Stimulated activated CD4-positive, alpha-beta T cell treated with anti-CD3 and anti-CD28 coated beads, Interleukin-4, amount 100 ng/mL, for 48 hours (primary cell): ENCODE data around the gene IL17RB.
A peak's percentile ranks its signal among the peaks of the same experiment; 100 is the strongest.

Experiments
- DNase-seq, 2 donors: peaks; one replicate each; pipeline ENCODE4 v3.0.0-alpha.2; 2020; ENCODE audit warnings: low read depth in 2 of 2

The IL17RB gene, protein sequence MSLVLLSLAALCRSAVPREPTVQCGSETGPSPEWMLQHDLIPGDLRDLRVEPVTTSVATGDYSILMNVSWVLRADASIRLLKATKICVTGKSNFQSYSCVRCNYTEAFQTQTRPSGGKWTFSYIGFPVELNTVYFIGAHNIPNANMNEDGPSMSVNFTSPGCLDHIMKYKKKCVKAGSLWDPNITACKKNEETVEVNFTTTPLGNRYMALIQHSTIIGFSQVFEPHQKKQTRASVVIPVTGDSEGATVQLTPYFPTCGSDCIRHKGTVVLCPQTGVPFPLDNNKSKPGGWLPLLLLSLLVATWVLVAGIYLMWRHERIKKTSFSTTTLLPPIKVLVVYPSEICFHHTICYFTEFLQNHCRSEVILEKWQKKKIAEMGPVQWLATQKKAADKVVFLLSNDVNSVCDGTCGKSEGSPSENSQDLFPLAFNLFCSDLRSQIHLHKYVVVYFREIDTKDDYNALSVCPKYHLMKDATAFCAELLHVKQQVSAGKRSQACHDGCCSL

DNA sequence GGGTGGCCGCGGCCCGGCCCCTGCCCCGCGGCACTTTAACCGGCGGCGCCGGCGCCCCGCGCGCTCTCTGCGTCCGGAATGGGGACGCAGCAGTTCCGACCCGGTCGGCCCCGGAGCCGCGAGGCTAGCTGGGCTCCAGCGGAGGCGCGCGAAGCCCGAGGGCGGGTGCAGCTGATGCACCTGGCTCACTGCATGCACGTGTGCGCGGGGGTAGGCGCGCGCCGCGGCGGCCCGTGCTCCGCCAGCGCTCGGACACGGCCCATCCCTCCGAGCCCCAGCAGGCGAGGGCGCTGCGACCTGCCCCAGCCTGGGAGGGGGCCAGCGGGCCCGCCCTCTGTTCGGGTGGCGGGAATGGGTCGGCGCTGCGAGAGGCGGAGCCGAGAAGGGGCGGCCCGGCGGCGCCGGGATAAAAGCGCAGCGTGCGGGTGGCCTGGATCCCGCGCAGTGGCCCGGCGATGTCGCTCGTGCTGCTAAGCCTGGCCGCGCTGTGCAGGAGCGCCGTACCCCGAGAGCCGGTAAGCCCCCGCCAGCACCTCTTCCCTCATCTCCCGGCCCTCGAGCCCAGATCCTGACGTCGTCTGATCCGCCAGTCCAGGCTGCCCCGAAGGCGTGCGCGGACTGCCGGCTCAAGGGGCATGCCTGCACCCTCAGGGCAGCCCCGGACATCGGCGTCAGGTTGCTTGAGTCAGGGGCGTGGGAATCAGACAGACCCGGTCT, at the start of gene IL17RB, which contains the start of gene CHDH:
Gene IL17RB (plus strand): TSS at position 435 of the 717 bp plus-strand sequence. CDS start 21 bp downstream, at position 456.
Gene CHDH (minus strand): TSS at position 286 of the 717 bp plus-strand sequence. CDS start 22,411 bp downstream, outside the sequence.
- peak; percentile 12 to 19 for DNase-seq

DNA sequence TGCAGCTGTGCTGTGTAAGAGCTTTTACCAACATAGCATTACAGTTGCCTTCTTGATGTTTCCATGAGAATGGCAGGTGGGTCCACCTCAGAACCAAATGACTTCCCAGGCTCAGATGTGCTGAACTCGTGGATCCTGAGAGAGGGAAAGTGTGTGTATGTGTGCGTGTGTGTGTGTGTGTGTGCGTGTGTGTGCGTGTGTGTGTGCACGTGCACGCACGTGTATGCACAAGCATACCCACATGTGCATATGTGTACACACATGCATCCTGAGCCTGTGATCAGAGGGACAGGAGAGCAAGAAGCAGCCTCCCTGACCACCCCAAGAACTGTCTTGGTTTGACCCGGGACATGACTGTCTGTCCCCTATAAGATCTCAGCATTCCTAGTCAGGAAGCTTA, 48.2 kb upstream of the IL17RB start:
- no peak for DNase-seq

DNA sequence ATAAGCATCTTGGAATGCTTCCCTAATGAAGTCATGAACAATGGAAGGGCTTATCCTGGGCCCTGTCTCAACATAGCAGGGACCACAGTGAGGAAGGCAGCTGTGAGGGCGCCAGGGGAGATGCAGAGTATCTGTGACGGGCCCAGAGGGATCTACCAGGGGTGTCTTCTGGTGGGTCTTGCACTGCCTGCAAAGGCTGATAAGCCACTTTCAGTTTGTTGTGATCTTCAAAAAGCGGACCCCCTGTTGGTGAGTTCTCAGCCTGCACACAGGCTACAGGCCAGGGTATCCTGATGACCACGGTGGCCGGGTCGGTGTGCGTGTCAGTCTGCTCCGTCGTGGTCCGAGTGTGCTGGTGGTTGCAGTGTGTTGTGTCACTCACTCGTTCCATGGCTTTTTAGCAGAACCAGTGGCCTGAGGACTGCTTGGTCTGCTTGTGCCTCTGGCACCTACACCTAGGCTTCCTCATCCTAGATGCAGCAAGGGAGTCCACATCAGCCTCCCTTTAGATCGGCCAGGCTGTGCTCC, 47.0 kb upstream of the IL17RB start:
- DNase-seq = no peak

DNA sequence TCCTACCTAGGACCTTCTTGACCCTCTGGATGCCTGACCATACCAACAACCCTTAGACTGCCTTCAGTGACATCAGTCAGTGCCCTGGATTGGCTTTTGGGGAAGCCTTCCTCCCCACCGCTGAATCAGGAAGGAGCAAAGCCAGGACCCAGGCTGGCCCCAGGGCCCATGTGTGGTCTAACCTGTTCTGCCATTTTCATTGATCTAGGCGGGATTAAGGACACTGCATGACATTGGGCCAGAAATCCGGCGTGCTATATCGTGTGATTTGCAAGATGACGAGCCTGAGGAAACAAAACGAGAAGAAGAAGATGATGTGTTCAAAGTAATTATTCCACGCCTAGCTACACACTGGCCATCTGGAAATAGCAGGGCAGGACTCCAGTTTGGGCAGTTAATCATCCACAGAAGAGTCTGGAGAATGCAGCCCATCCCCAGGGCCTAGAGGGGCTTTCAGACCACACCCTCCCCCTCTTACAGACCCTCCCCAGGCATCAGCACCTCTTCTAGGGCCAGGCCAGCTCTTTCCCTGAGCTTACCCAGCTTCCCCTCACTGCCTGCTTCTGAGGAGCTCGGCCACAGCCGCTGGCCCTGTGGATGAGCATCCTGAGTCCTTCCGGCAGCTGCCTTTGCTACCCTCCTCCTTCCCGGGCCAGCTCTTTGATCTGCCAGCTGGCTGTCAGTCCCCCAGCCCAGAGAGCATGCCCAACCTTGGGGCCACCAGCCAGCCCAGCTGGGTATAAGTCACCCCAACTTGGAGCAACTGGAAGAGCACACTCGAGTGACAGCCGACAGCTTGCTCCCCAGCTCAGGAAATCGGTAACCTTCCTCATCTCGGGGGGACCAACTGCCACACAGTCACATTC, 46.1 kb upstream of the IL17RB start:
- no peak for DNase-seq

DNA sequence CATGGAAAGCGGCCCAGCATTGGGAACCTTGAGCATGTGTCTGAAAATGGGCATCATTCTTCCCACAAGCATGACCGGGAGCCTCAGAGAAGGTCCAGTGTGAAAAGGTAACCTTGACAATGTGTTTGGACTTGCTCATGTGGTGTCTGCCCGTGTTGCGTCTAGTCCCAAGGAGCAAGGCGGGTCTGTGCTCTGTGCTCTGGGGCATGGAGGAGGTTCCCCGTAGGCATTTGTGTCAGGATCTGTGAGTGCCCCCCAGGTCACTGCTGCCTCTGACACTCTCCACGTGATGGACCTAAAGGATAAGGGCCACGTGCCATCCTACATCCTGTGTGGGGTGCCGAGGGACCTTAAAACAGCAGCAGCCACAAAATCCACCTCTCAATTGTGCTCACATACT, 45.0 kb upstream of the IL17RB start:
- DNase-seq = no peak

DNA sequence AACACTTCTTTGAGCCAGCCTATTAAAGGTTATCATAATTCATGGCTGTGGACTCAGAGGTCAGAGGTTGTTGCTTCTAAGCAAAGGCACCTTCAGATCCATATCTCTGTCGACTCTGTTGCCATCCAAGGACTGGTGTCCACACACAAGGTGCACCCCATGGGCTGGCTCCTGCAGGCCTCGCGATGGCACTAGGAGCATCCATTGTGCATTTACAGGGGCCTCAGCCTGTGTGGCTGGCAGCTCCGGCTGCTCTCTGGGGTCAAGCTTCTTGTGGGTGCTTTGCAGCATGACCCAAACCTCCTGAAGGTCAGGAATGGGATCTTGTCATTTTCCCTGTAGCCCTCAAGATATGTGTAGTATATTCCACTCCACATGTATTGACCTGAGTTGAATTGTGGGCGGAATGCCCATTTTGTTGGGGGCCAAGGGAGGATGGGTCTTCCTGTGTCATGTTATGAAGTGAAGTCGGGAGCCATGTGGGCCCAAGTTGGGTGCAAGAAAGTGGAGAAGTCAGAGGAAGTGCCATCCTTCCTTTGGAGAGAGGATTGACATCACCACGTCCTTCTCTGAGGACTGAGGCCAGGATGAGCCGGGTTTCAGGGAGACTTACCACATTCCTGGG, 44.0 kb upstream of the IL17RB start:
- DNase-seq = no peak

DNA sequence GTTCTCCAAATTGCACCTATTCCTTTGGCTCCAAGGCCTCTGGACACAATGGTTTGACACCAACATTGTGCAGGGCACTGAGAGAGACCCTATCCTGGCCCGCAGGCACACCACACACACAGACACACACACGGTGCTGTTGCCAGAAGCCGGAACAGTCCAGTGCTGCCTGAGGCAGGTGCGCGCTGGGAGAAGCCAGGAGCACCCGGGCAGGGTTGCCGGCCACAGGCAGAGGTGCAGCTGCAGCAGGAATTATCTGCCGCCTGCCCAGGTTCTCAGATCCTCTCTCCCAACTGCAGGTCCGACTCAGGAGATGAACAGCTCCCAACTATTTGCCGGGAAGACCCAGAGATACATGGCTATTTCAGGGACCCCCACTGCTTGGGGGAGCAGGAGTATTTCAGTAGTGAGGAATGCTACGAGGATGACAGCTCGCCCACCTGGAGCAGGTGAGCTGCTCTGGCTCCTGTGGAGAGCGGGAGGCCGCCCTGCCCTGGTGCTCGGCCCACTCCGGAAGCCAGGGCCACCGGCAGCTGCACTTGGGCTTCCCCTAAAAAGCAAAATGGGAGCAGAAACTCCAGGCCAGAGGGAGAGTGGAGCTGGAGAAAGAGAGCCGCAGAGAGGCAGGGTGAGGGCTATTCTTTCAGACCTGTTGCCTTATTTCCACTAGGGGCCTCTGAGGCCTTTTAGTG, 43.1 kb upstream of the IL17RB start:
- no peak for DNase-seq

DNA sequence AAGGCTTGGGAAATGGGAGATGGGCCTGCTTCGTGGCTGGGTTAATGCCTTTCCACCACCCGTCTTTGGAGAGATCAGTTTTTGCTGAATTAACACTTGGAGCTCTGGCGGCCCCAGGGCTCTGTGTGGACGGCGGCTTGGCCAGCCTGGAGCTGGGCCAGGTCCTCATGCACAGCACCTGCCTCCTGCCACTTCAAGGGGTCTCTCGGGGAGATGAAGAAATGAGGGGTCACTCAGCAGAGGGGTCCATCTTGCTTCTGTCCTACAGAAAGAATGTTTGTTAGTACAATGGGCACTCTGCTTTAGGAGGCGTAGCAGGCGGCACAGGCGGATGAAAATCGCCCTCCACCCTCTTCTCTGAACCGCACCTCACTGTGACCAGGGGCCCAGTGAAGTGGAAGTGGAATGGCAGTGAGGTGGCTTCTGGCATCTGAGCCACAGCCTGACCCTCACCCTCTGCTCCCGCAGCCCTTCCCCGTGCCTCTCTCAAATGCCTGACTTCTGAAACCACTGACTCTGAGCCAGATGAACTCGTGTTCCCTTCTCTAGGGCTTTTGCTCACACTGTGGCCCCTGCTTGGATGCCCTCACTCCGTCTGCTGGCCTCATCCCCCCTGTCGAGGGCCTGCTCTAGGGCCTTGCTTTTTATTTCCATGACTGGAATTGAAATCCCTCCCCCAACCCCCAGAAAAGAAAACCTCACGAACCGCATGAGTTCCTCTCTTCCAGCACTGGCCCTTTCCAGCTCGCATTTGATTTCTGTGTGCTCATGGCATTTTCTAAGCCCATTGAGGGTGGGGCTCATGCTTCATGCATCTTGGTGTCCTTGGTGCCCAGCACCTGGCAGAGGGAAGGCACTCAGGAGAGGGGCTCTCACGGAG, 42.3 kb upstream of the IL17RB start:
- no peak for DNase-seq

DNA sequence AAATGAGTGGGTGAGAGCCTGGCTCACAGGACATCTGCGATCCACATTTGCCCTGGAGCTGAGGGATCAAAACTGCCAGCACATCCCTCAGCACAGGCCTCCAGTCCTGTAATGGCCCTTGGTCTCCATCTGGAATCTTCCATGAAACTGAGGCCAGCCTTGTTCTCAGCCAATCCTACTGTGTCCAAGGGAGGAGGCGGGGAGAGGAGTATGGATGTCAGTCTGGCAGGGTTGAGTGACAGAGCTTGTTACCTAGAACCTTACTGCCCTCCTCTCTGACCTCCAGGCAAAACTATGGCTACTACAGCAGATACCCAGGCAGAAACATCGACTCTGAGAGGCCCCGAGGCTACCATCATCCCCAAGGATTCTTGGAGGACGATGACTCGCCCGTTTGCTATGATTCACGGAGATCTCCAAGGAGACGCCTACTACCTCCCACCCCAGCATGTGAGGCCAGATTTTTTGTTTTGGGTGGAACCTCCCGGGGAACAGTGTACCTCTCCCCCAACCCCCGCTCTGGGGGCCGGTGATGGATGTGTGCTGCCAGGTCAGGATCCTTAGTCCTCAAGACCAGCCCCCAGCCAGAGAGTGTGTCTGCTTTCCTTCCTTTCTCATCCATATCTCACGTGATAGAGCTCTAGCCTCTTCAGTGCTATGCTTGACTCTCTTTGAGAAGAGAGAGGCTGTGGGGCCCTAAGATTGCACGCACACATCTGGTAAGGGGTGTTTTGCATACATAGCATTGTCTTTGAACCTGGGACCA, 41.5 kb upstream of the IL17RB start:
- no peak for DNase-seq

DNA sequence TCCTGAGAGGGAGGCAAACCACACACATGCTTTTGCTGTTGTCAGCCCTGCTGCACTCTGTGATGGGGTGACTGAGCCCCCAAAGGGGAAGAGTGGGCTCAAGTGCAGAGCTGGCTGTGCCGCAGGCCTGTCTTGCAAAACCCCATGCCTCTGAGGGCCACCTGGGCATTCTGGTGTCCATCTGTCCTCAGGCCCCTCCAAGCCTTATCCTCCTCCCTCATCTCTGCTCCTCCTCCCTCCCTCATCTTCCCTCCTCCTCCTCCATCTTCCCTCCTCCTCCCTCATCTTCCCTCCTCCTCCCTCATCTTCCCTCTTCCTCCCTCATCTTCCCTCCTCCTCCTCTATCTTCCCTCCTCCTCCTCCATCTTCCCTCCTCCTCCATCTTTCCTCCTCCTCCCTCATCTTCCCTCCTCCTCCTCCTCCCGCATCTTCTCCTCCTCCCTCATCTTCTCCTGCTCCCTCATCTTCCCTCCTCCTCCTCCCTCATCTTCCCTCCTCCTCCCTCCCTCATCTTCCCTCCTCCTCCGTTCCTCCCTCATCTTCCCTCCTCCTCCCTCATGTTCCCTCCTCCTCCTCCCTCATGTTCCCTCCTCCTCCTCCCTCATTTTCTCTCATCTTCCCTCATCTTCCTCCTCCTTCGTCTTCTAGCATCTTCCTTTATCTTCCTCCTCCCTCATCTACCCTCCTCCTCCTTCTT, 40.8 kb upstream of the IL17RB start:
- DNase-seq = no peak

DNA sequence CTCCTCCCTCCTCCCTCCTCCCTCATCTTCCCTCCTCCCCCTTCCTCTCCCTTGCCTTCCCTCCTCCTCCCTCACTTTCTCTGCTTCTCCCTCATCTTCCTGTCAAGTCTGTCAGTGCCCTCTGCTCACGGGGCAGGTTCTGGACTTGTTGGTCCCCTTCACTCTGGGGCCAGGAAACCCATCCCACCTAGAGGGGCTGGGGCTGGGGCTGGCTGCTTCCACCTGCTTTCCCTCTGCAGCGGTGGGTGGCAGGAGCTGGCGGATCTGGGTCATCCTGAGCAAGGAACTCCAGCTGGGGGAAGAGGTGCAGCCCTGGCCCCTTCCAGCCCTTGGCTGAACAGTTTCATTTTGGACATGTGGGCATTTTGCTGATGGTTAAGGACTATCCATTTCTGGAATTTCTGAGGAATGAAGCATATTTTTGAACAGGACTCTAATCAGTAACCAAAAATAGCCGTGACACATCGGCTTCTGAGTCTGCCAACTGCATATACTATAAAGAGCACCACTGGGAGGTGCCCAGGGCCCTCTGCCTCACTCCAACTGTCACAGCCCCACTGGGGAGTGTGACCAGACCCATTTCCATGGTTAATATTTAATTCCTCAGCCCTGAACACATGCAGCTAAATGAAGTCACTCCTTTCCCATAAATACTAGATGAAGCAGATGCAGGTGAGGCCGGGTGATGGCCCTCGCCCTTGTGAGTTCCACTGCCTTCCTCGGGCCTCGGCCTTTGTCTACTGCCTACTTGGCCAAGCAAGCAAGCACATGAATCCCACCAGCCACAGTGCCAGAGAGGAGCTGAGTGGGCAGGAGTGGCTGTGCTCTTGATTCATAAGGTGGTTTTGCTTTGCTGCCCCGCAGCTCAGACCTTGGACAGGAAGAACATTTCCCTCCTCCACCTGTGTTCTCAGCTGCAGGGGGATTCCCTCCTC, 39.9 kb upstream of the IL17RB start:
- DNase-seq = no peak

DNA sequence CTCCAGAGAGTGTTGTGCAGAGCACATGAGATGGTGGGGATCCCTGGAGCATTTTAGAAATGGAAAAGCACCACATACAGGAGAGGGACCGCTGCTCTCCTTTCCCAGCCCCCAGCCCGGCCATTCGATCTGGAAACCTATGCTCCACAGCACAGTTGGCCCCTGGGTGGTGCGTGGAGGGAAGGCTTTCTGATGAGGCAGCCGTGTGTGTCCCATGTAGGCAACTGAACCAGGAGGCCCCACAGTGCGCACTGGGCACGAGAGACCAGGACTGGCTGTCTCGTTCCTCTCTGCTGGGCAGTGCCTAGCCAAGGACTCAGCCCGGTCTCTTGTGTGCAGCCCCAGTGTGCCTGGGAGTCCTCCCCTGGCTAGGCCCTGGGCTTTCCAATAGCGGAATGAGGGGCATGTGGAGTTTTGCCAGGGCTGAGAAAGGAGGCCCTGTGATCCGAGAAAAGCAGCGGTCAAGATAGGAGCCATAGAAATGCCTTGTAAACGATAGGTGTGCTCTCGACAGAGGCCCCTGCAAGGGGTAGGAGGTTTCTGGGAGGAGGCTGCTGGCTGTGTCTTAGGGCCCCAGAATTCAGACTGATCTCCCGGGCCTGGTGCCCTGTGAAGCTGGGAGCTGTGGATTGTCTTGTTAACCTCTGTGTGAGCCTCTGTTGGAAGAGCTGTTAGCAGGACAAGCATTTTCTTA, 39.1 kb upstream of the IL17RB start:
- DNase-seq = no peak

DNA sequence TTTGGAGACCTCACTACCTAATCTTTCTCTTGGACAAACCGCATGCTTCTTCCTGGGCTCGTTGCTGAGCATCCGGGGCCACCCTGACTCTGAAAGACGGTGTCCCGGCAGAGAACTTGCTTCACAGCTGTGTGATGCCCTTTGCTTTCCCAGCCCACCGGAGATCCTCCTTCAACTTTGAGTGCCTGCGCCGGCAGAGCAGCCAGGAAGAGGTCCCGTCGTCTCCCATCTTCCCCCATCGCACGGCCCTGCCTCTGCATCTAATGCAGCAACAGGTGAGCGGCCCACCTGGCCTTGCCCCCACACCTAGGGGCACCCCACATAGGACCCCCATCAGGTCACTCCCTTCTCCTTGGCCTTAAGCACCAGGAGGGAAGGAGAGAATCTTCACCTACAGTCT, 37.9 kb upstream of the IL17RB start:
- DNase-seq = no peak

DNA sequence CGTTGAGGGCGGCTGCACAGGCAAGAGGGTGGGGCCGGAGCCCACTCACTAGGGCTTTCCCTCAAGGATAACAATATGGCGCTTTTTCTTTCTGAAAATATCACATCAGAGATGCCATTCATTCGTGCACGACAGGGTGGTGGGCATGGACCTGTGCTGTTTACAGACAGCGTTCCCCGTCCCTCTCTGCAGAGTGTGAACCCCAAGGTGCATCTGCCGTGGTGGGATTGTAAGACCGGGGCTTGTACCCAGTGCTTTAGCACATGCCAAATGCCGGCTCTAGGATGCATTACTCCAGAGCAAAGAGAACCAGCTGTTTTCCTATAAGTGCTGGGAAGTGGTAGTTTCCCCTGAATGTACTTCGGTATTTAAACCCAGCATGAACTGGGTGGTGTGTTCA, 37.1 kb upstream of the IL17RB start:
- no peak for DNase-seq

DNA sequence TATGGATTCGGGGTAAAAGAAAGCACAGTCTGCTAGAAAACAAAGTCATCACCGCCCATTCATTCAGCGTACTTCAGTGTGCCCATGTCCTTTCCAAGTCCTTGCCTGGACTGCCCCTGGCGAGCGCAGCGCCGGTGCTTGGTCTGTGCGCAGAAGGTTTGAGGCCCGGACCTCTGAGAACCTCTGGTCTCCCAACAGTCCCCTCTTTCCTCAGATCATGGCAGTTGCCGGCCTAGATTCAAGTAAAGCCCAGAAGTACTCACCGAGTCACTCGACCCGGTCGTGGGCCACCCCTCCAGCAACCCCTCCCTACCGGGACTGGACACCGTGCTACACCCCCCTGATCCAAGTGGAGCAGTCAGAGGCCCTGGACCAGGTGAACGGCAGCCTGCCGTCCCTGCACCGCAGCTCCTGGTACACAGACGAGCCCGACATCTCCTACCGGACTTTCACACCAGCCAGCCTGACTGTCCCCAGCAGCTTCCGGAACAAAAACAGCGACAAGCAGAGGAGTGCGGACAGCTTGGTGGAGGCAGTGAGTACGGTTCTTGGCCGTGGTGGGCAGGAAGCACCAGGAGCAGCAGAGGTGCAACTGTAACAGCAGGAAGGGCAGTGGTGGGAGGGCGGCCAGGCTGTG, 36.5 kb upstream of the IL17RB start:
- no peak for DNase-seq
